Limb (tissue), 2 donors: ENCODE data around the gene TTC7B.
A peak's percentile ranks its signal among the peaks of the same experiment; 100 is the strongest.

Experiments used
- DNase-seq, 2 donors: peaks; one replicate each; pipeline ENCODE4 v3.0.0-alpha.2; 2016; ENCODE audit errors: extremely low spot score in 2 of 2

The TTC7B gene

GRCh38 chr14:90561920-90562319 is 254.3 kb downstream of the TTC7B start:
- DNase-seq: no peak

- DNase-seq: no peak
These were observed 255.2 kb downstream of the TTC7B start for GRCh38 chr14:90560991-90561390.

GRCh38 chr14:90560558-90560957 is 255.7 kb downstream of the TTC7B start:
- no peak for DNase-seq

DNA sequence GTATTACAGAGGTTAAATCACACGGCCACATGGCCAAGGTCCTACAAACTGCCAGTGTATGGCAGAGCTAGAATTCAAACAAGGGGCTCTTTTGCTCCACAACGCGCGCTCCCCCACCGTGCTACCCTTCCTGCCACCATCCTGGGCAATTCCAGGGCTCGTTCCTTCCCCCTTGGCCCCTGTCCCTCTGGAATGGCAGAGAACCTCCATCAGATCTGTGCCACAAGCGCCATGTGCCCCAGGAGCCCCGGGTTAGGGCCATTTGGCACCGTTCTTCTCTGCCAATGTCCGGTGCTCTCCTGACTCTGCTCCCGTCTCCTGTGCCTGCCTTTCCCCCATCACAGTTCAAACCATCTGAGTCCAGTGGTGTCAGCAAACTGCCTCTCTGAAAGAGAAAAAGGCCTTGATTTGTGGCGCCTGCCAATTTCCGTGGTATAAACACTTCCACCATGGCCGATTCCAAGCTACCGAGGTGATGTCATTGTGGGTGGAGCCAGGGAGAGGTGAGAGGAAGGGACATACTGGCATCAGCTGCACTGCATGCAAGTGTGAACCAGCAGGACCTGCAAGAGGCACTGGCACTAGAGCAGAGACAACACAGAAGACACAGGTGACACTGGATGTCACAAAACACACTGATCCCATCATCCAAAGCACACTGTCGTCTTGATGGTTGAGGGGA is 256.3 kb downstream of the TTC7B start:
- DNase-seq: no peak

DNA sequence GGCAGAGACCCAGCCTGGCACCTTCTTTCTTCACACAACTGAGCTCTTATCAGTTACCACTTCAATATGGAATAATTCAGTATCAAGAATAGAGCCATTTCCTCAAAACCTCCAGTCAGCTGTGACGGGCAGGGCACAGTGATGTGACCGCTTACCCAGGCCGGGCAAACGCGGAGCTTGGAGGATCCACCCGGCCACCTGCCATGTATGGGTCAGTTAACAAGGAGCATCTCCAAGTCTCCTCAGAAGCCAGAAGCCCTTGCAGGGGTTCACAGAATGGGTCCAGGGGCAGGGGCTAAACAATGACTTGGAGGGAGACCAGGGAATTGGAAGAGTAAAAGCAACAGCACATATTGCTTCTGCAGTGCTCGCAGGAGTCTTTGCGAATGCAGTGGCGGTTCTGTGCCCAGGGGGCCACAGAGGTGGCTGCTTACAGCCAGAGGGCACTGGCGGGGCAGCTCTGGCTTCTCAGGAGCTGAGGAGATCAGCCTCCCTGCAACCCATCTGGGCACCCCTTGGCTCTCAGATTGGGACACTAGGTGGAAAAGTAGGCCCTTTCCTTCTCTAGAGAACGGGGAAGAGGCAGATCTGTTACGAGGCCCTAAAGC is 257.1 kb downstream of the TTC7B start:
- no peak for DNase-seq

DNA sequence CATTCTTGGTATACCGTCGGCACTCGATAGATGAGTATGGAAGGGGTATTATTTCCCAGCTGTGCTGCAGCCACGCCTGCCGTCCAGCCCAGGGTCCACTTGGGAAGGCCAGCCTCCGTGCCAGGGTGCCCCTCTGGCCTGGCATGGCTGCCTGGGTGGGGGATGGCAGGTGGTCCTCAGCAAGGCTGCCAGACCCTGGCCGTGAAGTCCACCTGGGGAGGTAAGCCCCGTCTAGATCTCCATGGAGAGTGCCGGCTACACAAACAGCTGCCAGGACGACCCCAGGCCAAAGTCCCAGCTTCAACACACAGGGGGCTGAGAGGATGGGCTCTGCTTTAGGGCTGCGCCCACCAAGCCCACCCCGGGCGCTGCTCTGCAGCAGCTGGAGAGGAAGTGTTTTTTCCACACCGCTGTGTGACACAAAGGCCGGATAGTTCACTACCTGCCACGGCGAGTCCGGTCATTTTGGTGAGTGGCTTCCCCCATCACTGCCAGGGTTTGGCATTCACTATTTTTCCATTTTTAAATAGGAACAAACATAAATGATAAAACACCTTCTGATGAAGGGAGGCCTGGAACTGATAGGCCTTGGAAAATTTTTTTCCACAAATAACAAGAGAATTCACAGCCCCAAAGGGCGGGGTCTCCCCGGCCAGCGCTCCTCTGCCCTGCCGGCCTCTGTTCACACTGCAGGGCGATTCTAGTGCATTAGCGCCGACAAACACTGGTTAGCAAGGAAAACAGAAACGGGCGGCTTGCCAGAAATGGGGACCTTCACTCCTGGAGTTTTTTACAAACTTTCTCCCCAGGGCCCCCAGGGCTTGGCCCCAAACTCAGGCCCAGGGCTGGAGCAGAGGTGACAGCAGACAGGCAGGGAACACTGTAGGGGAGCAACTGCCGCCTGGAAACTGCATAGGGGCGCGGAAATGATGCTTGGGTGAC is 257.9 kb downstream of the TTC7B start:
- DNase-seq: no peak

DNA sequence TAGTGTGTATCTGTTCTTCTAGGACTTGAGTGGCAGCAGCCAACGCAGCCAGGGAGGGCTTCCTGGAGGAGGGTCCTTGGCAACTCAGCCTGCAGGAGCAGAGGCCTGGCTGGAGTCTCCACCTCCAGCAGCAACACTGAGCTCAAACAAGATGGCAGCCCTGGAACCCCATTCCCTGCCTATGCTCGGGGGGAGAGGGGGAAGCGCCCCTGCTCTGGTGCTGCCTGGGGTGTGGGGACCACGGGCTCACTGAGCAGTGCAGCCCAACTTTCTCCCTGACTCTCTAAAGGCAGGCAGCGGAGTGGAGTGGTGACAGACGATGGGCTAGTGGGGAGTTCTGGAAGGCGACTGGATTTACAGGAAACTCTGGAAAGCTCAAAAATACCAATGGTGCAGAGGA is 258.7 kb downstream of the TTC7B start:
- no peak for DNase-seq

GRCh38 chr14:90556666-90557450 is 259.4 kb downstream of the TTC7B start:
- DNase-seq: no peak

- peak; percentile 40 to 78 for DNase-seq
These were observed 260.2 kb downstream of the TTC7B start for GRCh38 chr14:90556012-90556477.

GRCh38 chr14:90555126-90556011 is 260.9 kb downstream of the TTC7B start:
- no peak for DNase-seq

GRCh38 chr14:90554341-90554740 is 261.9 kb downstream of the TTC7B start:
- DNase-seq: no peak

DNA sequence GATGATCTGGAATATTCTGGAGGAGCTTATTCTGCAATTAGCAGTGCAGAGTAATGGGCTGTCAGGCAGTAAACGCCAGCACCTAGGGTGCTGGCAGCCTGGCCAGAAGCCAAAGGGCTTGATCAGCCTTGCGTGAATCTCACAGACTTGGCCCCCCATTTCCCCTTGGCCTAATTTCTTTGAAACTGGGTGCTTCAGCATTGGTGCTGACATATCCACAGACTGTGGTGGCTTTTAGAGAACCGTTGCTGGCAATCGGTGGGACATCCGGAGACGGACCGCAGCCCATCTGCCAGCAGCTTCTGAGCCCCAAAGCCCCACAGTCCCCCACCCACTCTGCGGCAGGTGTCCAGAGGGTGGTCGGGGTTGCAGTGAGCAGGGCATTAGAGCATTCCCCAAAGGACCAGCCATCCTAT is 262.3 kb downstream of the TTC7B start:
- no peak for DNase-seq

DNA sequence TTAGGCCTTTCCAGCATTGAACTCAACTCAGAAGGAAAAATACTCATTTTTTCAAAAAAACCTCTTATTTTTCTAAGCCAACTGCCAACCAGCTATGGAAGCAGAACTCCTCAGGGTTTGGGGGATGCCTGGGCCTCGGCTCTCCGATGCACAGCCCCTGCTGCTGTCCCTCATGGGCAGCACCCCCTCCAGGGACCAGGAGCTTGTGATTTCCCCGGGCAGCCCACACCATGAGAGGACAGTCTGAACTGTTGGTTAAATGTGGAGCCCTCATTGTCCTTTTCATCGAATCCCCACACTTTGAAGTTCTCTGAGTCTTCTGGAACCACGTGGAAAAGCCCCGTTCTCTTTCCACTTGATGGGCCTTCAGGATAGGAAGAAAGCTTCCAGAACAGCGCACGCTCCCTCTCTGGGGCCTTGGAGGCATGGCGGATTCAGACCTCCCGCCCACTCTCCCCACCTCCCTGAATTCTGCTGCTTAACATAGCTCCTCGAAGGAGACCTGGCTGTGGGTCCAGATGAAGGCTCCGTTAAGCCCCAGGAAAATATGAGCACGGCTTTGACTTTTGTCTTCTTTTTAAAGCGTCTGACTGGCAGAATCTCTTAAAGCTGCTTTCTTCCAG is 262.8 kb downstream of the TTC7B start:
- no peak for DNase-seq

DNA sequence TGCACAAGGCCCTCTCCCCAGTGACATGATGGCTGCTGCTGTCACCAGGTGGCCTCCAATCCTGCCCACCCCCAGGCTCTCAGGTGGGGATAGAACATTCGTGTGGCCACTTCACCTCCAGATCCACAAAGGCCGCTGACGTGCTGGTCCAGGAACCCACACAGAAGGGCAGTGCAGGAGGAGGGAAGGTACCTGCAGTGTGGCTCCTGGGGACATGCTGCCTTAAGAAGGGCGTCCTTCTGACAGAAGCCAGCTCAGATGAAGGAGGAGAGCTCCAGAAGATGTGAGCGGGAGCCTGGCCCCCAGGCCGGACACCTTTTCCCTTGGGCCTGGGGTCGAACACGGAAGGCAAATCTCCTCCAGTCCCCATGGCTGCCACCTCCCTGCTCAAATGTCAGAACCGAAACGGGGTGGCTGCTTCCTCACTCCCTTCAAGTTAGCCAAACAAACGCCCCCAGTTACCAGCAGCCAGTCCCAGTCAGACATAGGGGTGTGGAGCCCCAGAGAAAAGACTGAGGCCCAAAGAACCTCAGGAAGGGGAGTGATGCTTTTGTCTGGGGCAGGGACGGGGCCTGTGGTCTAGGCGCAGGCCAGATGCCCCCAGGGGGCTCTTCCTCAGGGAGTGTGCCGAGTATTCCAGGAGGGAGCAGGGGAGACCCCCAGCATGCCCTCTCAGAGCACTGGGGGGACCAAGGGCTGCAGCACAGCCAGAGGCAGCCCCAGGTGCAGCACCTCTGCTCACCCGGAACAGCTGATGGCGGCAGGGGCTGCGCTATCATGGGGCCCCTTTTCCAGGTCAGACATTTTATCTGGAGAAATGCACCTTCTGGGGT is 263.5 kb downstream of the TTC7B start:
- DNase-seq: no peak

DNA sequence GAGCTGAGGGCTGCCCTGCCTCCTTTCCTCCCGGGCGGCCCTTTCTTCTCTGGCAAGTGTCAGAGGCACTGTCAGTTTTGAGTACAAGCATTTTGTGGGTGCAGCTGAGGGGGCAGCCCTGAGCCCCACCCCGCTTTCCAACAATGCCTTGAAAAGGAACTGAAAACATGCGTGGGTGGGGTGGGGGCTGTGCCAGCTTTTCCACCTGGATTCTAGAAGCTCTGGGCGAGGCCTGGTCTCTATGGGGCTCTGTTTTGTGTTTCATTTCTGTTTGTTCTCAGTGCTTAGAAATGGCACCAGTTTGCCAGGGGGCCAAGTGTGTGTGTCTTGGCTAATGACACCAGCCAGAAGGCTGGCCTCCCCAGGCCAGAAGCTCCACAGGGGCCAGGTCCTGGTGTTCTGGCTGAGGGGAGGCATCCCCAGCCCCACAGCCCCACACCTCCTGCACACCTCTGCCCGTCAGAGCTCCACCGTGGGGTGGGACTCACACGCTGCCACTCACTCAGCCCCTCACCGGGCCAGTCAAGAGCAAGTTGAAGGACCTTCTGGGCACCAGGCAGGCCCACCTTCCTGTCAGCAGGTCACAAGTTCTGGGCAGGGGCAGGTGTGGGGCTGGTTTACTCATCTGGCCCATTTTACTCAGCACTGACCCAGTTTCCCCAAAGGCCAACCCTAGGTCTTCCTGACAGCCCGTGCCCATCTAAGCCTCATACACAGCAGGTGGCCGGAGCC is 264.3 kb downstream of the TTC7B start:
- no peak for DNase-seq

DNA sequence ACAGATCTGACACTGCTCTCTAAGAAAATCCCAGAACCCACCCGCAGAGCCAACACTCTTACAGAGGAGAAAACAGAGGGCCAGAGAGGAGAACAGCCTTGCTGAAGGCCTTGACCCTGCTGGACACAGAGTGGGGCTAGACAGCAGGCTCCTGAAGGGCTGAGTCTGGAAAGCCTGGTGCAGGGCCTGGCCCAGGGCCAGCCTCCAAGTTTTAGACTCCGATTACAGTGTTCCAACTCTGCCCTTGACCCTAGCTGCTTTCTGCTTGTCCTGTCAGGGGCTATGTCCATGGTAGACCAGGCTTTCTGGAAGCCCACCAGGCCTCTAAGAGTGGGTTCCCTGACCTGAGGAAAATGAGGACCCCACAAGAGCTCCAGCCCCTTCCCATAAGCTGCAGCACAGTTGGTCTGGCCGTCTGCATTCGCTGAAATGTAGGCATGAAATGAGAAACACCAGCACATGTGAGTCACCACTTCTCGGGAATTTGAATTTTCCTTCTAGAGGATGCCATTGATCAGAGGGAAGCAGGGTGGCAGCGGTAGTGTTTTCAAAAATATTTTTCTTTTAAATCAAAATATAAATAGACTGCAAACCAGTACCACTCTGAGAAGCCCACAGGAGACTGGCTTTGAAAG is 265.0 kb downstream of the TTC7B start:
- DNase-seq: no peak

- DNase-seq: no peak
These were observed 266.2 kb downstream of the TTC7B start for GRCh38 chr14:90549794-90550641.
